H54 (cell line): ENCODE measurements around the gene SLC29A1.
A peak's percentile ranks its signal among the peaks of the same experiment; 100 is the strongest.

ENCODE experiments used
- DNase-seq: peaks from one replicate; pipeline ENCODE4 v3.0.0; 2011; ENCODE audit warnings: low spot score, mixed read lengths; ENCODE audit not compliant: insufficient read length
- FAIRE-seq: peaks from 3 replicates; lab custom pipeline; 2011; peaks lifted over from hg19 to GRCh38; lab: Jason Lieb, UNC
- POLR2A ChIP-seq: IDR thresholded peaks from 2 replicates; pipeline ENCODE4 v1.6.1; 2011; ENCODE audit warnings: low read depth, mild to moderate bottlenecking, low read length

SLC29A1 gene

DNA sequence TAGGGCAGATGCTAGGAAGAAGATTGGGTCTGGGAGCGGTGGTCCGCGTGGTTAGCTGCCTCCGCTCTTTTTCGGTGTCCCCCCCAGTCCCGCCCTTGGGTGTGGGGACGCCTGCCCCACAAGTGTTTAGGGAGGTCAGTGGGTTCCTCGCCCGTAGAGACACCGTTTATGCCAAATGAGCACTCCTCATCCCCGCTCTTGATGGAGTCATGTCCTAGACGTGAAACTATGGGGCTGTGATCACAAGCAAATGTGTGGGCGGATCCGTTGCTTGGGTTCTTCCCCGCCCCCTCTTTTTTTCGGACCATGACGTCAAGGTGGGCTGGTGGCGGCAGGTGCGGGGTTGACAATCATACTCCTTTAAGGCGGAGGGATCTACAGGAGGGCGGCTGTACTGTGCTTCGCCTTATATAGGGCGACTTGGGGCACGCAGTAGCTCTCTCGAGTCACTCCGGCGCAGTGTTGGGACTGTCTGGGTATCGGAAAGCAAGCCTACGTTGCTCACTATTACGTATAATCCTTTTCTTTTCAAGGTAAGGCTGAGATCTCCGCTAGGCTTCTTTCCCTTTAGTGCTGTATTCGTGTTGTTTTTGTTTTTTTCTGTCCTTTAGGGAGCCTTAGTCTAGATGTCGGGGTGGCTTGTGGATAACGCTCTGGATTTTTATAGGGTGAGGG lies 23.4 kb downstream of the SLC29A1 start, which contains the start of gene HSP90AB1:
TSS of gene HSP90AB1 (plus strand) at position 439 of the 675 bp plus-strand sequence. CDS start 1,529 bp downstream, outside the sequence.
- peak; percentile 100 for TF ChIP-seq POLR2A
- DNase-seq = peak; percentile 97
- FAIRE-seq = peak; percentile 15

DNA sequence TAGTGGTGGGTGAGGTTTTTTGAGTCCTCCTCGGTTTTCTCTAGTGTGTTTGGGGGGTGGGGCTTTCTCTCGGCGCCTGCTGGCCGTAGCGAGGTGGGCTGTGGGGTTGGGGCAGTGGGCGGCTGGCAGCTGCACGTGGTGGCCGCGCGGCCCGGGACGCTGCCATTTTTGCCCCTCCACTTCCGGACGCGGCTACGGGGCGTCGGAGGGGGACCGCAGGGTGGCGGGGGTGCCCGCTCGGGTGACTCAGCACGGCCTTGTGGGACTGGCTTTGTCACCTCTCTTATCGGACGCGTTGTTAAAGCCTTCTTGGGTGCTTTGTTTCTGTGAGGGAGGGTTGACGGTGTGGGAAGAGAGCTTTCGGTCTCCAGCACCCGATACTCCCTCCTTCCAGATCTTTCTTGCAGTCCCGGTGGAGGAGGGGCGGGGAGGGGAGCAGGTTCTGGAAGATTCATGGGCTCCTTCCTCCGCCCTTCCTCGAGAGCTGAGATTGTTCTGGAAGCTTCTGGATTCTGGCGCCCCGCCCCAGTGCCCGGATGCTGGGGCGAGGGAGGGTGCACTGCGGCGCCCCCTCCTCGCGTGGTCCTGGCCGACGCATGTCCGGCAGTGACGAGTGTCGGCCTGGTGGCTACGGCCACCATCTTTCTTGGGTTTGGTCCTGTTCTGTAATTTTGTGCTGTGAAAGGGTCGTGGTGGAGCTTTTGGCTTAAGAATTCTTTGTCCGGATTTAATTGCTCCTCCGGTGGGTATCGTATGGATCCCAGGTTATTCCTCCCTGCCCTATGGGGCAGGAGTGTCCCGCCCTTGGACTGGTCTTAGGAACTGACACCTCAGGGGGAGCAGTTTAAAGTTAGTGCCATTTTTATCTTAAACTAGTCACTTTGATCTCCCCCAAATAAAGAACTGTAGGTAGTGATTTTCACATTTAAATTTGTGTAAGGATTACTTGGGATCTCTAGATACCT lies 24.2 kb downstream of the SLC29A1 start:
- DNase-seq (no peak), FAIRE-seq (no peak)
- TF ChIP-seq POLR2A = no peak

GRCh38 chr6:44248579-44248978 lies 25.2 kb downstream of the SLC29A1 start:
- DNase-seq = no peak
- TF ChIP-seq POLR2A = no peak
- no peak for FAIRE-seq

DNA sequence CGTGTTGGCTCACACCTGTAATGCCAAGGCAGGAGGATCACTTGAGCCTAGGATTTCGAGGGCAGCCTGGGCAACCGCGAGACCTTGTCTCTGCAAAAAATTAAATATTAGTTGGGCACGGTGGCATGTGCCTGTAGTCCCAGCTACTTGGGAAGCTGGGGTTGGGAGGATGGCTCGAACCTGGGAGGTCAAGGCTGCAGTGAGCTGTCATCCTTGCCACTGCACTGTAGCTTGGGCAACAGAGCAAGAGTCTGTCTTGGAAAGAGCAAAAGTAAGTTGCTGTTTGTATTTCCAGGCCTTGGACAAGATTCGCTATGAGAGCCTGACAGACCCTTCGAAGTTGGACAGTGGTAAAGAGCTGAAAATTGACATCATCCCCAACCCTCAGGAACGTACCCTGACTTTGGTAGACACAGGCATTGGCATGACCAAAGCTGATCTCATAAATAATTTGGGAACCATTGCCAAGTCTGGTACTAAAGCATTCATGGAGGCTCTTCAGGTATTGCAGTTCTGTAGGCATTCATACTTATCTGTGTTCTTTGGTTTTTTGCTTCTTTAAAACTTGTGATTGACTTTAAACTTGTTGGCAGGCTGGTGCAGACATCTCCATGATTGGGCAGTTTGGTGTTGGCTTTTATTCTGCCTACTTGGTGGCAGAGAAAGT lies 25.8 kb downstream of the SLC29A1 start:
- DNase-seq (no peak), FAIRE-seq (no peak)
- no peak for TF ChIP-seq POLR2A

GRCh38 chr6:44250067-44250717 lies 26.8 kb downstream of the SLC29A1 start:
- DNase-seq (no peak), FAIRE-seq (no peak)
- TF ChIP-seq POLR2A = no peak

DNA sequence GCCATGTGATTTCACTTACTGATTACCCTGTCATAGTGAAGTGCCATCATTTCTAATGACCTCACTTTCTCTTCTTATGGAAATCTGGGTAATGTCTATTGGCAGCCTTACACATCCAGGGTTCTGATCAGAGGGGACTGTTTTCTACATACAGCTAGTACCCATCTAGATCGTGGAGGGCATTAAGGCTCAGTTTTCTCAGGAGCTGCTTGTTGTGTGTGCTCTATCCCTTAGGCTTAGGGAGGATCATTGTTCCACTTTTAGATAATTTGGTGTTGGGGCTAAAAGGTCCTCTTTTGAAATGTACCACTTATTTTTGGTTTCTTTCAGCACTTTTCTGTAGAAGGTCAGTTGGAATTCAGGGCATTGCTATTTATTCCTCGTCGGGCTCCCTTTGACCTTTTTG lies 27.3 kb downstream of the SLC29A1 start:
- FAIRE-seq = no peak
- DNase-seq = no peak
- TF ChIP-seq POLR2A = no peak

- TF ChIP-seq POLR2A = no peak
- no peak for FAIRE-seq
- no peak for DNase-seq
Measured at GRCh38 chr6:44251576-44252524, 28.5 kb downstream of the SLC29A1 start.

DNA sequence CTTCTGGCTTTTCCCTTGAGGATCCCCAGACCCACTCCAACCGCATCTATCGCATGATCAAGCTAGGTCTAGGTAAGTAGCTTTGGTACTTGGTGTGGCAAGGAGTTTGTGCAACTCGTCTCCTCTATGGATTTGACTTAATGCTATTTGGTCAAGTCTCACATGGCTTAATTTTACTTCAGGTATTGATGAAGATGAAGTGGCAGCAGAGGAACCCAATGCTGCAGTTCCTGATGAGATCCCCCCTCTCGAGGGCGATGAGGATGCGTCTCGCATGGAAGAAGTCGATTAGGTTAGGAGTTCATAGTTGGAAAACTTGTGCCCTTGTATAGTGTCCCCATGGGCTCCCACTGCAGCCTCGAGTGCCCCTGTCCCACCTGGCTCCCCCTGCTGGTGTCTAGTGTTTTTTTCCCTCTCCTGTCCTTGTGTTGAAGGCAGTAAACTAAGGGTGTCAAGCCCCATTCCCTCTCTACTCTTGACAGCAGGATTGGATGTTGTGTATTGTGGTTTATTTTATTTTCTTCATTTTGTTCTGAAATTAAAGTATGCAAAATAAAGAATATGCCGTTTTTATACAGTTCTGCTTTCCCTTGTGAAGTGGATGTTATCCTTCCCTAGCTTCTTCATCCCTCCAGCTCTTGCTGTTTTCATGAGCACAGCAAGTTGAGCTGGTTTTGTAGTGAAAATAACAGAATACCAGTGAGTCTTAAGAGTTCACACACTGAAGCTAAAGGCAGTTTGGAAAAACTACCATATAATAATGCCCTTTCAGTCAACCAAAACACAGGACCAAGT lies 30.1 kb downstream of the SLC29A1 start:
- DNase-seq (no peak), FAIRE-seq (no peak)
- TF ChIP-seq POLR2A = no peak

GRCh38 chr6:44254191-44255104 lies 31.1 kb downstream of the SLC29A1 start:
- DNase-seq (no peak), FAIRE-seq (no peak)
- peak; percentile 12; the same call in 1 of the 2 replicates for TF ChIP-seq POLR2A

DNA sequence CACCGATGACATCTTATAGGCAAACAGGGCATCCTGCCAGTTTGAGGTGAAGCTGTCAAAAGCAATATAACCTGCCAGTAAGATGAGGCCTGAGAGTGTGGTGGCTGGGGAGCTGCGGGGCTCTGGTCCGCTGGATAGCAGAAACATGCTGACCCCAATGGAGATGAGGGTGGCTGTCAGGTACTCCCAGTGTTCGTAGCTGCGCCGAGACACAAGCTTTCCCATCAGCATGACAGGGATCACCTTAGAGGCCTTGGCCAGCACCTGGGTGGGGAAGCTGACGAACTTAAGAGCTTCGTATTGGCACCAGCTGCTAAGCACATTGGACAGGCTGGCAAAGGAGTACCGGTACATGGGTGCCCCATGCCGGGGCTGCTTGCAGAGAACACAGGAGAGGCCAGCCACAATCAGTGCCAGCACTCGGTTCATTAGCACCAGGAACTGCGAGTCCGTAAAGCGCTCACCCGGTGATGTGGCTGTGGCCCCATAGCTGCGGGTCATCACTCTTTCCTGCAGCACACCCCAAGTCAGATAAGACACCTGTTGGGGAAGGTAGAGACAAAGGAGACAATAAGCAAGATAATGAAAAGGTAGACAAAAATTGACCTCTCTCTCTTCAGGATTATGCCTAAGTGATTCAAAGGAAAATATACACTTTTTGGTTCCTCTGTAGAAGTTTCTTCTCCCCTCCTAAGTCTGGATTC lies 31.9 kb downstream of the SLC29A1 start:
- FAIRE-seq = no peak
- no peak for DNase-seq
- TF ChIP-seq POLR2A = no peak
